Stimulated activated effector memory CD8-positive, alpha-beta T cell treated with anti-CD3 and anti-CD28 coated beads, Interleukin-12 subunit alpha, Interleukin-12 subunit beta, amount 100 ng/mL, for 72 hours (primary cell): ENCODE data around the gene PKP3.
"Not testable (repeated sequence)": the region's sequence is repeated elsewhere in the genome, so short reads cannot be mapped to it uniquely, and the experiment has no call there.

Source experiments
- ATAC-seq: fragments of 150-1000 bp; cut with Tn5 transposase; 2 replicates; pipeline ENCODE4 v1.10.0; 2021
- DNase-seq, 2 donors: peaks; one replicate each; pipeline ENCODE4 v3.0.0; 2021 to 2022; ENCODE audit warnings: low spot score in 2 of 2
- H3K27ac Mint-ChIP-seq: one replicate; pipeline ENCODE4 v1.8.0; 2022; ENCODE audit warnings: mild to moderate bottlenecking, mixed read lengths
- H3K36me3 Mint-ChIP-seq: one replicate; pipeline ENCODE4 v1.8.0; 2022; ENCODE audit warnings: mild to moderate bottlenecking, mixed read lengths
- H3K4me1 Mint-ChIP-seq: one replicate; pipeline ENCODE4 v1.8.0; 2022; ENCODE audit warnings: mixed read lengths
- H3K4me3 Mint-ChIP-seq: one replicate; pipeline ENCODE4 v1.8.0; 2022; ENCODE audit warnings: mild to moderate bottlenecking, mixed read lengths
- H3K9me3 Mint-ChIP-seq: one replicate; pipeline ENCODE4 v1.8.0; 2022; ENCODE audit warnings: mixed read lengths

PKP3 gene

GRCh38 chr11:359181-359714 lies 34.8 kb upstream of the PKP3 start:
- peak; percentile 92 for ATAC-seq
- no peak for DNase-seq
- Mint-ChIP-seq H3K36me3 (peaks cover 7% of the 10 kb centered on the region), H3K9me3 (no peaks in the 10 kb centered on the region), H3K4me3 (peak overlapping the region; percentile 12), H3K27ac (peak overlapping the region; percentile 63), H3K4me1 (peaks cover 34% of the 10 kb centered on the region)

DNA sequence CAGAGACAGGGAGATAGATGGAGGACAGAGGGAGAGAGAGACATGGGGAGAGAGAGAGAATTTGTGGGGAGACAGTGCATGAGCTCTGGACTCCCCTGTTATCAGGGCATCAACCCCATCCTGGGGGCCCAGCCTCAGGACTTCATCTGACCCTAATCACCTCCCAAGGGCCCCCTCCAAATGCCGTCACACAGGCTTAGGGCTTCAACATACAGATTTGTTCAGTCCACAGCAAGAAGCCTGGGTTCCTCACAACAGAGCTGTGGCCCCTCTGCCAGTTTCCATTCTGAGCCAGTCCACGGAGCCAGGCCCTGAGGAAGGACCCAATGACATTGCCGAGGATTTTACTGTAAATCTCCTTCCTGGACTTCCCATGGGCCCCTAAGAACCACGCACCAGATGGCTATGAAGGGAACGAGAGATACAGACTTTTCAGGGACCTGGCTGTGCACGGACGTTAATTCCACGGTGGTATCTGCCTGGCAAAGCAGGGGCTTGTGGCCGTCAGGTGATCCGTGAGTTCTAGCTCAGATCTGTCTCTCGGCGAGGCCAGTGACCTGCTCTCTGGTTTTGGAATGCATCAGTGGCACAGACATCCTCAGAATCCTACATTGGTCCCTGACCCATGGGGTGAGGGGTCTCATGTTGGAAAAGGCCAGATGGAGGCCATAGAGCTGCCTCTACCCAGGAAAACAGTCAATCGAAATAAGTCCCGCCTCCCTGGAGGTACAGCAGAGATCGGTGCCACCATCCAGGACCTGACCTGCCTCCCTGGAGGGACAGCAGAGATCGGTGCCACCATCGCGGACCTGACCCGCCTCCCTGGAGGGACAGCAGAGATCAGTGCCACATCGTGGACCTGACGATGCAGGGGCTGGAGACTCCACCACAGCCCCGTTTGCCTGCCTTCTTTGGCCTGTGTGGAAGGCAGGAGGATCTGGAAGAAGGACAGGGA lies 33.4 kb upstream of the PKP3 start:
- peak overlapping the region; percentile 63 for H3K27ac Mint-ChIP-seq
- H3K4me3 Mint-ChIP-seq: no peak overlapping the region
- peaks cover under 1% of the 10 kb centered on the region for H3K36me3 Mint-ChIP-seq
- DNase-seq (no peak), ATAC-seq (no peak)
- H3K9me3 Mint-ChIP-seq: no peaks in the 10 kb centered on the region
- H3K4me1 Mint-ChIP-seq: peaks cover 32% of the 10 kb centered on the region

GRCh38 chr11:362642-363442 lies 31.2 kb upstream of the PKP3 start:
- Mint-ChIP-seq H3K4me3 (no peak overlapping the region), H3K4me1 (peaks cover 40% of the 10 kb centered on the region), H3K27ac (no peak overlapping the region), H3K9me3 (no peaks in the 10 kb centered on the region), H3K36me3 (no peaks in the 10 kb centered on the region)
- DNase-seq (no peak), ATAC-seq (no peak)

DNA sequence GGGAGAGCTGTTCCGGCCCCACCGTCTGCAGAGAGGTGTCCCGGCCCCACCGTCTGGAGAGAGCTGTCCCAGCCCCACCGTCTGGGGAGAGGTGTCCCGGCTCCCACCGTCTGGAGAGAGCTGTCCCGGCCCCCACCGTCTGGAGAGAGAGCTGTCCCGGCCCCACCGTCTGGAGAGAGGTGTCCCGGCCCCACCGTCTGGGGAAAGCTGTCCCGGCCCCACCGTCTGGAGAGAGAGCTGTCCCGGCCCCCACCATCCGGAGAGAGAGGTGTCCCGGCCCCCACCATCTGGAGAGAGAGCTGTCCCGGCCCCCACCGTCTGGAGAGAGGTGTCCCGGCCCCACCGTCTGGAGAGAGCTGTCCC lies 30.6 kb upstream of the PKP3 start:
- ATAC-seq, H3K4me3 Mint-ChIP-seq, H3K9me3 Mint-ChIP-seq, H3K27ac Mint-ChIP-seq, H3K36me3 Mint-ChIP-seq, DNase-seq: not testable (repeated sequence)
- peaks cover 46% of the 10 kb centered on the region for H3K4me1 Mint-ChIP-seq

DNA sequence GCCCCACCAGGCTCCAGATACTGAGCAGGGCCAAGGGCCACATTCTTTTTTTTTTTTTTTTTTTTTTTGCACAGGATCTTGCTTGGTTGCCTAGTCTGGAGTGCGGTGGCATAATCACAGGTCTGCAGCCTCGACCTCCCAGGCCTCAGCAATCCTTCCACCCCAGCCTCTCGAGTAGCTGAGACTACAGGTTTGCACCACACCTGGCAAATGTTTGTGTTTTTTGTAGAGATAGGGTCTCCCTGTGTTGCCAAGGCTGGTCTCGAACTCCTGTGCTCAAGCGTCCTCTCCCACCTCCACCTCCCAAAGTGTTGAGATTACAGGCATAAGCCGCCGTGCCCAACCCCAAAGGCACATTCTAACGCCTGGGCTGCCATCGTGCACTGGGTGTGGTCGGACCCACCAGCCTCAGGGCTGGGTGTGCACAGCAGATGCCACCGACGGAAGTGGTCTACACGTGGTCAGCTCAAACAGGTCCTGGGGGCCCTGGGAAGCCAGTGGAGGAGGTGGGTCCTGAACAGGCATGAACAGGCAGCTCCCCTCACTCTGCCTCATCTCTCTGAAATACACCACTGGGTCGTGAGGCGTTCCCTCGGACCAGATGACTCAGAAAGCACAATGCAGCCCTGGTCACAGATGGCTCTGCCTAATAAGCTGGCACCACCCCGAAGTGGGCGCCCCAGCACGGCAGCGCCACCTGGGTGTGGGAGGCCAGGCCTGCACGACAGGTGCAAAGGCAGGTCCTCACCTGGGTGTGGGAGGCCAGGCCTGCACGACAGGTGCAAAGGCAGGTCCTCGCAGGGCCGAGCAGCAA lies 29.9 kb upstream of the PKP3 start:
- peak; percentile 45 to 79 for DNase-seq
- peak; percentile 90 for ATAC-seq
- Mint-ChIP-seq H3K36me3 (no peaks in the 10 kb centered on the region), H3K27ac (no peak overlapping the region), H3K4me1 (peaks cover 49% of the 10 kb centered on the region), H3K4me3 (peak overlapping the region; percentile 17), H3K9me3 (no peaks in the 10 kb centered on the region)

DNA sequence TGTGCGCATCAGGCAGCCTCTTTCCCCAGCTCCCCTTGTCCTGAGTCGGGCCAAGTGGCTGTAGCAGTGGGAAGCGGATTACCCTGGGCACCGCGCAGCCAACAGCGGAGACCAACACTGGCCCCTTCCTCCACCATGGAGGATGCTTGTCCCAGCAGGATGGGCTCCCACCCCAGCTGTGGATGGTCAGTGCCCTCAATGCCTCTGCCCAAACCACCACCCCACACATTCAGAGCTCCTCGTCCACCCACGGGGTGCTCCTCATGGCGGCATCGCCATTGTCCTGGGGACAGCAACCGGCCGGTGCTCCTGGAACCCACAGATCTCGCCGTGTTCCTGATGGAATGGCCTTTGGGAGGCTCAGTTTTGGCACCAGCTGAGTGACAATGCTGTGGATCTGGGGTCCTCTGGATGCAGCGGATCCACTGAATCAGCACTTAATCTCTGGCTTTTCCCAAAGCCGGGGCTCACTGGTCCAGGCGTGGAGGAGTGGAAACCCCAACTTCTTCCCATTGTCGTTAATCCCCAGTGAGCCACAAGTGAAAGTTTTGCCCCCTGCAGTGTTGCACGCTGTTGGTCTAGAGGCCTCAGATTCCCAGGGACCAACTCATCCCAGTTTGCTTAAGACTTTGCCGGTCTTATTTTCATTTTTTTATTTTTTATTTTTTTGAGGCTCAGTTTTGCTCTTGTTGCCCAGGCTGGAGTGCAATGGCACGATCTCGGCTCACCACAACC lies 28.9 kb upstream of the PKP3 start:
- no peaks in the 10 kb centered on the region for H3K9me3 Mint-ChIP-seq
- no peak overlapping the region for H3K27ac Mint-ChIP-seq
- peaks cover 39% of the 10 kb centered on the region for H3K4me1 Mint-ChIP-seq
- no peaks in the 10 kb centered on the region for H3K36me3 Mint-ChIP-seq
- H3K4me3 Mint-ChIP-seq: no peak overlapping the region
- ATAC-seq (no peak), DNase-seq (no peak)

- peaks cover 37% of the 10 kb centered on the region for H3K4me1 Mint-ChIP-seq
- no peaks in the 10 kb centered on the region for H3K9me3 Mint-ChIP-seq
- H3K27ac Mint-ChIP-seq: no peak overlapping the region
- ATAC-seq (no peak), DNase-seq (no peak)
- H3K36me3 Mint-ChIP-seq: peaks cover 6% of the 10 kb centered on the region
- H3K4me3 Mint-ChIP-seq: no peak overlapping the region
Measured at GRCh38 chr11:365831-366230, 28.2 kb upstream of the PKP3 start.

GRCh38 chr11:367956-368413 lies 26.0 kb upstream of the PKP3 start:
- Mint-ChIP-seq H3K36me3 (peaks cover 6% of the 10 kb centered on the region), H3K9me3 (no peaks in the 10 kb centered on the region), H3K4me1 (peaks cover 26% of the 10 kb centered on the region), H3K4me3 (peak overlapping the region; percentile 69), H3K27ac (no peak overlapping the region)
- DNase-seq (no peak), ATAC-seq (no peak)

GRCh38 chr11:368414-369335 lies 25.3 kb upstream of the PKP3 start:
- Mint-ChIP-seq H3K4me1 (peaks cover 28% of the 10 kb centered on the region), H3K27ac (no peak overlapping the region), H3K36me3 (peaks cover 6% of the 10 kb centered on the region), H3K9me3 (no peaks in the 10 kb centered on the region), H3K4me3 (peak overlapping the region; percentile 69)
- DNase-seq: no peak
- no peak for ATAC-seq

- no peak within 1 kb of the TSS for H3K27ac Mint-ChIP-seq
- H3K9me3 Mint-ChIP-seq: no peaks in the 10 kb centered on the region
- DNase-seq: no peak
- H3K4me3 Mint-ChIP-seq: peak within 1 kb of the TSS; percentile 69
- peaks cover 6% of the 10 kb centered on the region for H3K36me3 Mint-ChIP-seq
- ATAC-seq: no peak
- peaks cover 30% of the 10 kb centered on the region for H3K4me1 Mint-ChIP-seq
Measured at GRCh38 chr11:369336-370018, 24.5 kb upstream of the PKP3 start, which contains the start of gene B4GALNT4. B4GALNT4 (plus strand) TSS chr11:369499; CDS start chr11:369804, 305 bp downstream.

GRCh38 chr11:370070-370941 lies 23.7 kb upstream of the PKP3 start:
- no peak for ATAC-seq
- peak overlapping the region; percentile 43 for H3K4me3 Mint-ChIP-seq
- peaks cover 29% of the 10 kb centered on the region for H3K4me1 Mint-ChIP-seq
- no peak overlapping the region for H3K27ac Mint-ChIP-seq
- no peaks in the 10 kb centered on the region for H3K9me3 Mint-ChIP-seq
- H3K36me3 Mint-ChIP-seq: peaks cover 6% of the 10 kb centered on the region
- no peak for DNase-seq

GRCh38 chr11:371051-371450 lies 23.0 kb upstream of the PKP3 start:
- no peak overlapping the region for H3K4me3 Mint-ChIP-seq
- ATAC-seq: peak; percentile 11
- peaks cover 29% of the 10 kb centered on the region for H3K4me1 Mint-ChIP-seq
- peak overlapping the region; percentile 53 for H3K27ac Mint-ChIP-seq
- DNase-seq: no peak
- H3K36me3 Mint-ChIP-seq: peaks cover 6% of the 10 kb centered on the region
- no peaks in the 10 kb centered on the region for H3K9me3 Mint-ChIP-seq
